ENCODE measurements around the gene CDCA4.
"Not testable (repeated sequence)": the region's sequence is repeated elsewhere in the genome, so short reads cannot be mapped to it uniquely, and the experiment has no call there.

DNA sequence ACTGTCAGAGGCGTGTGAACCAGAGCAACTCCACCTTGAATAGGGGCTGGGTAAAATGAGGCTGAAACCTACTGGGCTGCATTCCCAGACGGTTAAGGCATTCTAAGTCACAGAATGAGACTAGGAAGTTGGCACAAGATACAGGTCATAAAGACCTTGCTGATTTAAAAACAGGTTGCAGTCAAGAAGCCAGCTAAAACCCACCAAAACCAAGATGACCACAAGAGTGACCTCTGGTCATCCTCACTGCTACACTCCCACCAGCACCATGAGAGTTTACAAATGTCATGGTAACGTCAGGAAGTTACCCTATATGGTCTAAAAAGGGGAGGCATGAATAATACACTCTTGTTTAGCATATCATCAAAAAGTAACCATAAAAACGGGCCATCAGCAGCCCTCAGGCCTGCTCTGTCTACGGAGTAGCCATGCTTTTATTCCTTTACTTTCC lies 11.6 kb upstream of the CDCA4 start:
- TF ChIP-seq, protein P1, sequence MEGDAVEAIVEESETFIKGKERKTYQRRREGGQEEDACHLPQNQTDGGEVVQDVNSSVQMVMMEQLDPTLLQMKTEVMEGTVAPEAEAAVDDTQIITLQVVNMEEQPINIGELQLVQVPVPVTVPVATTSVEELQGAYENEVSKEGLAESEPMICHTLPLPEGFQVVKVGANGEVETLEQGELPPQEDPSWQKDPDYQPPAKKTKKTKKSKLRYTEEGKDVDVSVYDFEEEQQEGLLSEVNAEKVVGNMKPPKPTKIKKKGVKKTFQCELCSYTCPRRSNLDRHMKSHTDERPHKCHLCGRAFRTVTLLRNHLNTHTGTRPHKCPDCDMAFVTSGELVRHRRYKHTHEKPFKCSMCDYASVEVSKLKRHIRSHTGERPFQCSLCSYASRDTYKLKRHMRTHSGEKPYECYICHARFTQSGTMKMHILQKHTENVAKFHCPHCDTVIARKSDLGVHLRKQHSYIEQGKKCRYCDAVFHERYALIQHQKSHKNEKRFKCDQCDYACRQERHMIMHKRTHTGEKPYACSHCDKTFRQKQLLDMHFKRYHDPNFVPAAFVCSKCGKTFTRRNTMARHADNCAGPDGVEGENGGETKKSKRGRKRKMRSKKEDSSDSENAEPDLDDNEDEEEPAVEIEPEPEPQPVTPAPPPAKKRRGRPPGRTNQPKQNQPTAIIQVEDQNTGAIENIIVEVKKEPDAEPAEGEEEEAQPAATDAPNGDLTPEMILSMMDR (IDR thresholded peaks at IDR 0.05), result not testable (repeated sequence)
- not testable (repeated sequence) for TF ChIP-seq SMC3 (IDR thresholded peaks at IDR 0.05; ENCODE audit: low read depth, low read length); ELF1 (IDR thresholded peaks at IDR 0.05)
